Measurements from ENCODE around the gene SLC7A10. TPM values are rescaled to one million over a fixed set of nuclear protein-coding genes. Genes with fewer than 3 reads are reported as not detected.
"Not testable (repeated sequence)": the region's sequence is repeated elsewhere in the genome, so short reads cannot be mapped to it uniquely, and the experiment has no call there.

Gene SLC7A10
- total RNA-seq, 2 donors from 2014 or later = not detected

DNA sequence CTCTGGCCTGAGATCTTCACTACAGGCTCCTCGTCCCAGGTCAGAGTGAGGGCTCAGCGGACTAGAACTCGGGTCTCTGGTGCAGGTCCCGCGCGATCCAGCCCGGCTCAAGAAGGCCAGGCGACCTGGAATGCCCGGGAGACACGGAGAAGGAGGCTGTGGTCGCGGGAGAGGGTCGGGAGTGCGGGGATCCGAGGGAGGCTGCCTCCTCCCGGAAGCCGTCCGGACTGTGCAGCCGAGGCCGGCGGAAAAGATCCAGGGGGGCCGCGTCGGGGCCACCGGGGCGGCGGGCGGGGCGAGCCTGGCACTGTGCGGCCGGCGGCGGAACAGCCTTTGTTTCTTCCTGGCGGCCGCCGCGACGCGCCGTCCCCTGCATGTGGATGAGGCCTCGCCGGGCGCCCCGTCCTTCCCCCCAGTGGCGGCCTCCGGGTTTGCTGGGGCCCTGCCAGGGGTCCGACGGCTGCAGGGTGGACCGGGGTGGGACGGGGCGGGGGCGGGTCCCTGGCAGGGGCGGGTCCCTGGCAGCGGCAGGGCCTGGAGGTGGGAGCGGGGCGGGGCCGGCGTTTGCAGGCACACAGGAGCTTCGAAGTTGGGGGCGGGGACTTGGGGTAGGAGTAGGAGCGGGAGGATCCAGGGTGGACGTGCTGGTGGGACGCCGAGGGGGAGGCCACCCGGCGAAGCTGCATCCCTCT, 1.0 kb upstream of the SLC7A10 start:
- Histone ChIP-seq H3K4me3 (peak overlapping the region; percentile 30), H3K9me3 (no peaks in the 10 kb centered on the region), H3K27ac (no peak overlapping the region), H3K36me3 (no peaks in the 10 kb centered on the region), H3K27me3 (peaks cover 37% of the 10 kb centered on the region), H3K4me1 (peaks cover 4% of the 10 kb centered on the region), H3K9ac (ENCODE audit: low read depth in 2 of 2, low read length in 2 of 2) (no peak overlapping the region)
- peak; percentile 43 for DNase-seq
- TF ChIP-seq CTCF (IDR thresholded peaks at IDR 0.05) = no peak
- intact Hi-C loops (cut with DNase I) = no loop called here

- Histone ChIP-seq H3K9me3 (no peaks in the 10 kb centered on the region), H3K9ac (ENCODE audit: low read depth in 2 of 2, low read length in 2 of 2) (no peak overlapping the region), H3K36me3 (no peaks in the 10 kb centered on the region), H3K27me3 (peaks cover 37% of the 10 kb centered on the region), H3K4me3 (no peak overlapping the region), H3K27ac (no peak overlapping the region), H3K4me1 (peaks cover 4% of the 10 kb centered on the region)
- intact Hi-C loops (cut with DNase I) = no loop called here
- no peak for DNase-seq
- no peak for TF ChIP-seq CTCF (IDR thresholded peaks at IDR 0.05)
Measured at GRCh38 chr19:33224694-33225457, 774 bp downstream of the SLC7A10 start.

GRCh38 chr19:33222255-33222654, 3.4 kb downstream of the SLC7A10 start:
- DNase-seq; intact Hi-C loops (cut with DNase I); H3K27ac ChIP-seq; H3K36me3 ChIP-seq; H3K9ac ChIP-seq (ENCODE audit: low read depth in 2 of 2, low read length in 2 of 2); H3K9me3 ChIP-seq; H3K4me1 ChIP-seq; H3K4me3 ChIP-seq: not testable (repeated sequence)
- peaks cover 32% of the 10 kb centered on the region for H3K27me3 ChIP-seq

DNA sequence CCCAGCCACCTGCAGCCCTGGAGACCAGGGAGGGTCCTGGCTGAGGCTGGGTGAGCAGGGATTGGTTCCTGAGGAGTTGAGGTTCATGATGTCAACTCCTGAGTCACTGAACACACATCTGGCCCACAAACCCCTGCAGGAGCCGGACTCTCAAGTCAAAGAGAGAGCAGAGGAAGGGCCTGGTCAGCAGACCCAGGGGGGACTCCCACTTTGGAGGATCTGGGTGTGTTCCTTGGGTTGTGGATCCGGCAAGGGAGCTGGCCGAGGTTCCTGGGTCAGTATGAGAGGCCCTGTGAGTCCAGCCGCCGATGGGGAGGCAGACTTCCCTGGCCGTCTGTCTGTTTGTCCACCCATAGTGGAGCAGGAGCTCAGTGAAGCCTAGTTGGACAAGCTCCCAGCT, 4.0 kb downstream of the SLC7A10 start:
- H3K36me3 ChIP-seq = no peaks in the 10 kb centered on the region
- H3K27ac ChIP-seq = no peak overlapping the region
- H3K4me1 ChIP-seq = peaks cover 3% of the 10 kb centered on the region
- no peaks in the 10 kb centered on the region for H3K9me3 ChIP-seq
- H3K4me3 ChIP-seq = no peak overlapping the region
- H3K9ac ChIP-seq (ENCODE audit: low read depth in 2 of 2, low read length in 2 of 2) = no peak overlapping the region
- no peak for DNase-seq
- intact Hi-C loops (cut with DNase I) = no loop called here
- H3K27me3 ChIP-seq = peaks cover 26% of the 10 kb centered on the region
- no peak for TF ChIP-seq CTCF (IDR thresholded peaks at IDR 0.05)

DNA sequence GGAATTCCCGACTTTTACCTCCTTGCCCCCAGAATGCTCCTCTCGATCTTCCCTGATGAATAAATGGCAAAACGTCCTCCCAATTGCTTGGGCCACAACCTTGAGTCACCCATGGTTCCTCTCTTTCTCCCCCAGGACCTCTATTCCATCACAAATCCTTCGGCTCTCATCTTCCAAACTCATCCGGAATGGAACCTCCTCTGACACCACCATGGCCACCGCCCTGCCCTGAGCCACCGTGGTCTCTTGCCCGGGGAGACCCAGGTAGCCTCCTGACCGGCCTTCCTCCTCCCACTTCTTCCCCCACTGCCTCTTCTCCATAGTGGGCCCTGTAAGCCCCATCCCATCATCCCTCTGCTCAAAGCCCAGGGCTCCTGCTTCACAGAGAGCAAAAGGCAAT, 4.9 kb downstream of the SLC7A10 start:
- Histone ChIP-seq H3K36me3 (no peaks in the 10 kb centered on the region), H3K27ac (no peak overlapping the region), H3K4me3 (no peak overlapping the region), H3K9me3 (no peaks in the 10 kb centered on the region), H3K9ac (ENCODE audit: low read depth in 2 of 2, low read length in 2 of 2) (no peak overlapping the region), H3K4me1 (no peaks in the 10 kb centered on the region), H3K27me3 (peaks cover 18% of the 10 kb centered on the region)
- DNase-seq = no peak
- intact Hi-C loops (cut with DNase I) = no loop called here
- no peak for TF ChIP-seq CTCF (IDR thresholded peaks at IDR 0.05)

- no peak overlapping the region for H3K9ac ChIP-seq (ENCODE audit: low read depth in 2 of 2, low read length in 2 of 2)
- no peak overlapping the region for H3K27ac ChIP-seq
- intact Hi-C loops (cut with DNase I) = no loop called here
- H3K4me3 ChIP-seq = no peak overlapping the region
- TF ChIP-seq CTCF (IDR thresholded peaks at IDR 0.05) = no peak
- no peaks in the 10 kb centered on the region for H3K9me3 ChIP-seq
- no peak for DNase-seq
- H3K36me3 ChIP-seq = no peaks in the 10 kb centered on the region
- no peaks in the 10 kb centered on the region for H3K4me1 ChIP-seq
- H3K27me3 ChIP-seq = peaks cover 12% of the 10 kb centered on the region
Measured at GRCh38 chr19:33220115-33220514, 5.5 kb downstream of the SLC7A10 start.
